ENCODE data around the gene PLAA.
"Not testable (repeated sequence)": the region's sequence is repeated elsewhere in the genome, so short reads cannot be mapped to it uniquely, and the experiment has no call there.

PLAA gene

GRCh38 chr9:26928902-26929495, 18.0 kb downstream of the PLAA start:
- DNase-seq (ENCODE audit: low spot score), result no peak

DNA sequence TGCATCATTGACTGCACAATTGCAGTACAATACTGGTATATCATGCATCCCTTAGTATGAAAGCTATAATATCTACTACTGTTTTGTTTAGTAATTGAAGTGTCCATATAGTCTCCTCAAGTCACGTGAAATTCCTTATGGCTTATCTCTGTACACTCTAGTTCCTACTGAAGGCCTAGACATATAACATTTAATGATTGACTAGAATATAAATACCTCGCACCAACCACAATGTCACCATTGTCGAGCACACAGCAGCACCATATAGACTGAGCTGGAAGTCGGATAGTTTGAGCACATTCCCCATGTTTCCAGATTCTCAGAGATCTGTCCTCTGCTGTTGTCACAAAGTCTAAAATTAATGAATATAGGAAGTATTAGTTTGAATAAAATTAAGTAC, 21.4 kb downstream of the PLAA start:
- DNase-seq (ENCODE audit: low spot score), result no peak

GRCh38 chr9:26919698-26920097, 27.3 kb downstream of the PLAA start:
- DNase-seq (ENCODE audit: low spot score), result no peak

DNA sequence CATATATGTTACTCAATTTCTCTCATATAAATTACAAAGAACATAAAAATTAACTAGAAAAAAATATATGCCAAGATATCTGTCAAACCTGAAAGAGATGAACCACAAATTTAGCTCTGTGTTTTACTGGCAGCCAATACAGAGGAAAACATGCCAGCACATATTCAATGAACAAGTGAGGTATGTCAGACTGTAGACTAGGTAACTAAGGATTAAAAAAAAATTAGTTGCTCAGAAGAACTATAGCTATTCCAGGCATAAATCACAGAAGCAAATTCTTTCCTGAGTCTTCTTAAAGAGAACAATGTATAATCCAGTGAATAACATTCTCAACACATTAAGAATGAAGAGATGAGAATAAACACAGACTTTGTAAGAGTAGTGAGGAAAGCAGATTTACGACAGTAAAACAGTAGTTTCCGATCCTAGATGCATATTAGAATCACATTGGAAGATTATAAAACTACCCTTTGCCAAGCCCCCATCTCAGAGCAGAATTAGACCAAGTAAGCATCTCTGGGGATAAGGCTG, 33.8 kb downstream of the PLAA start:
- no peak for DNase-seq (ENCODE audit: low spot score)

GRCh38 chr9:26904671-26905070, 42.4 kb downstream of the PLAA start:
- DNase-seq (ENCODE audit: low spot score), result no peak

DNA sequence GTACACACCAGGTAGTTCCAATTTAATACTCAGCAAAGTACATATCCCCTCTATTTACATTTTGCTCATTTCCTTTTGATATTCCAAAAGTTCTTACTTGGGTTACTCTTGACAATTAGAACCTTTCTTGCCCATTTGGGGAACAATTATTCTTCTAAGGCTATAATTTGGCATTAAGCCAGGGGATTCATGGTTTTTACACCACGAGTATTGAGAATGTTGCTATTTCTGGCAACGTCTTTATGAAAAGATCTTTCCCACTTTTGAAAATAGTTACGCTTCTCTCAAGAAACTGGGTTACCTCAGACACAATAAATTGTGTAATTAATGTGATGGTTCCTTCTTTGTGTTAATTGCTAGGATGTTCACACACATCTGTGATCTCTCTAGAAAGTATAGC, 43.0 kb downstream of the PLAA start:
- DNase-seq (ENCODE audit: low spot score), result no peak

GRCh38 chr9:26893030-26893676, 53.9 kb downstream of the PLAA start:
- no peak for DNase-seq (ENCODE audit: low spot score)

DNA sequence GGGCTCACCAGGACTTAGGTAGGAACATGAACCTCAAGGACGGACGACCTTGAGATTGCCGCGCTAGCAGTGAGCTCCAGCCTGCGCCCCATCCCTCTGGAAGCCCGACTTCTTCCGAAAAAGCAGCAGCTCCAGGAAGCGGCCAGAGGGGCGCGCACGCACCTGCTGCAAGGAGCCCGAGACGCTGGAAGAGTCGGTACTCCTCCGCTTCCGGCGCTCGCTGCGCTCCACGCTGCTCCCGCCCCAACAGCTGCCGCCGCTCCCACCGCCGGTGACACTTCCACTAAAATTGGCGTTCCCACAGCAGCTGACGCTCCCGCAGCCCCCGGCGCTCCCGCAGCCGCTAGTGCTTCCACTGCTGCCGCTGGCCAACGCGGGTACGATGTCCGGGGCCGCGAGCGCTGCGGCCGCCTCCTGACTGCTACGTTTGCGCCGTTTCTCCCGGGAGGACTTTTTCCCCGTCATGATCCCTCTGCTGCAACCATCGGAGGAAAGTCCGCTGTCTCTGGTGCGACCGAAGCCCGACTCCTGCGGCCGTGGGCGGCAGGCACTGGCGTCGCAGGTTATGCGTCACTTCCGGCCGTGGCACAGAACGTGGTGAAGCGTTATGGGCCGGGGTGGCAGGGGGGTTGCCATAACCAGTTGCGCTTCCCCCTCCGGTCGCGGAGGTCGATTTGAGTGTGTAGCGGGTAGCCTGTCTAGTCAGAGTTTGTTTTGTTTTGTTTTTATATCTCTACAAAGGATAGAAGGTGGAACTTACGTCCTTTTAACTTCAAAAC, 54.6 kb downstream of the PLAA start, which contains the start of gene CAAP1:
Gene CAAP1 (minus strand): TSS at position 552 of the 779 bp plus-strand sequence. CDS start 87 bp downstream, at position 465.
- DNase-seq (ENCODE audit: low spot score), result peak; percentile 95

DNA sequence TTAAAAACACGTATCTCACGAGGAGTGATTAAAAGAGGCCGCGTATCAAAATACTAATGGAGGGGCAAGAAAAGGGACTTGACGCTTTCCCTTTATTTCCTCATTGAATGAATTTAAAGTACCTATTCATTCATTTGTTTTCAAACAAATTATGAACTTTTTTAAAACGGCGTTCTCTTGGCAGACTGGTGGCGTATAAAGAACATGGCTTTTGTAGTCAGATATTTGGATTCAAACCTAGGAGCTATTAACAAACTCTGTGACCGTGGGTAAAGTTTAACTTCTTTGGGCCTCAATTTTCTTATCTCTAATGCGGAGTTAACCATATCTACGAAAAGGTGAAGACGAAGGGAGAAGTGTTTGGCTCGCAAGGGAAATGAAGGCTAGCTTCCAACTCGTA, 55.3 kb downstream of the PLAA start:
- DNase-seq (ENCODE audit: low spot score), result no peak

DNA sequence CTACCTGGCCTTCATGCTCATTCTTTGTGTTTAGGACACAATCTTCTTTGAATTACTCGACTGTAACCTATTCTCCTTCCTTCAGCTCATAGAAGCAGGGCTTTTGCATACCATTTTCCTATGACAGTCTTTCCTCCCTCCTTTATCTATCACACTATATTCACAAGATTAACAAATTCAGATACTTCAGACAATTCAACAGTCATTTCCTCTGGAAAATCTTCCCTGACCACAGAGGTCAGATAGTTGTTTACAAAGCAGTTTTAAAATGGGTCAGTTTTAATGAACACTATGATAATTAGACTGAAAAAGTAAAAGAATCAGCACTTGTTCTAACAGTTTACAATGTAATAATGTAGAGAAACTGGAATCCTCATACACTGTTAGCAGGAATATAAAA, 58.8 kb downstream of the PLAA start:
- DNase-seq (ENCODE audit: low spot score), result no peak

GRCh38 chr9:26882154-26882553, 64.9 kb downstream of the PLAA start:
- DNase-seq (ENCODE audit: low spot score), result no peak

GRCh38 chr9:26880262-26880661, 66.8 kb downstream of the PLAA start:
- no peak for DNase-seq (ENCODE audit: low spot score)

DNA sequence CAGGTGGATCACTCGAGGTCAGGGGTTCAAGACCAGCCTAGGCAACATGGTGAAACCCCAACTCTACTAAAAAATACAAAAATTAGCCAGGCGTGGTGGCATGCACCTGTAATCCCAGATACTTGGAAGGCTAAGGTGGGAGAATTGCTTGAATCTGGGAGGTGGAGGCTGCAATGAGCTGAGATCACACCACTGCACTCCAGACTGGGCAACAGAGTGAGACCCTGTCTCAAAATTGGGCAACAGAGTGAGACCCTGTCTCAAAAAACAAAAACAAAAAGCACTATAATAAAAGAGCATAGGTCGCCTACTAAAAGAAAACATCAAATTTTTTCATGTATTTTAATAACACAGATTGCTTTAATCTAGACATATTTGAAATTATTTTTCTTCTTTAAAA, 71.9 kb downstream of the PLAA start:
- not testable (repeated sequence) for DNase-seq (ENCODE audit: low spot score)

GRCh38 chr9:26870292-26870691, 76.8 kb downstream of the PLAA start:
- no peak for DNase-seq (ENCODE audit: low spot score)

DNA sequence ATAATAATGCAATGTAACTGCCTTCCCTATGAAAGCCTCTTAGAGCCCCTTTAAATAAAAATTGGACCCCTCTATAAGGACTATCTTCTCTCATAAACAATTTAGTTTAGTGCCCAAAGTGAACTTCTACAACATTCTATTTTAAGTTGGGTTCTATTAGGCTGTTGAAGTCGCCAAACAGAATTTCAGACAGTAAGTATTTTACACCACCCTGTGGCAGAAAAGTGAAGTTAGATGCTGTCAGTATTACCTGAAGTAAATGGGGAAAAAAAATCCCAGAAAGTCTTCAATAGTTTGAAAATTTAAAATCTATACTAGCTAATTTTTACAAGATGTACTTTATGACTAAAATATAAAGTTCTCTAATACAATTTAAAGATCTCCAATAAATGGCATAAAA, 84.0 kb downstream of the PLAA start:
- peak; percentile 5 for DNase-seq (ENCODE audit: low spot score)

DNA sequence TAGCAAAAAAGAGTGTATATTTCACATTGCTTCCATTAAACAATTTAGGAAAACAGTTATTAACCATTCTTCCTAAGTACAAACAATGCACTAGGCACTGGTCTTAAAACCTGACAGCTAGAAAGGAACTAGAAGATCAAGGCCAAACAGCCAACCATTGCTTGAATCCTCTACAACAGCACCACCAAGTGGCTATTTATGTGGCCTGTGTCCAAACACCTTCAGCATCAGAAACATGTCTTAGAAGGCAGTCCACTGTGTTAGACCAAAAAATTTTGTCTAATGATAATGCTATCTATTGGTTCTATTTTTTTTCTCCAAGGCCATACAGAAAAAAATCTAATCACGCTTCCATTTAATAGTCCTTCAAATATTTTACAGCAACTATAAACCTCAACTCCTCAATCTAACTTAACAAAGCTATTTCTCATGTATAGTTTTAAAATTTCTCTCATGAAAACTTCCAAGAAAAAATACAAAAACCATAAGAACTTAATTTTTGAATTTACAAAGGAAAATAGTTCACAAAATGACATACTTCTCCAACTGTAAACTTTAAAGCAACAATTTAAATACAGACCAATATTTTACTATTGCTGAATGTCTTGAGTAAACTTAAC, 90.5 kb downstream of the PLAA start:
- DNase-seq (ENCODE audit: low spot score), result peak; percentile 45

Data from AG08395 (cell line).